Keratinocyte (primary cell): ENCODE results near the gene GRB10. TPM values are rescaled to one million over a fixed set of nuclear protein-coding genes. Genes with fewer than 3 reads are reported as not detected.
A peak's percentile ranks its signal among the peaks of the same experiment; 100 is the strongest.

Source experiments
- DNase-seq: peaks from one replicate; pipeline ENCODE4 v3.0.0-alpha.2; 2011; ENCODE audit warnings: low read depth, missing footprints, low spot score
- FAIRE-seq: peaks from 2 replicates; lab custom pipeline; 2011; peaks lifted over from hg19 to GRCh38; lab: Jason Lieb, UNC
- H2AFZ ChIP-seq: 2 replicates; pipeline ENCODE4 v1.6.0; 2012; ENCODE audit warnings: low read length, control low read depth, inconsistent platforms; ENCODE audit not compliant: control insufficient read depth
- H3K27ac ChIP-seq: 2 replicates; pipeline ENCODE4 v1.5.1; 2011; ENCODE audit warnings: low read length; ENCODE audit not compliant: control insufficient read depth, insufficient read depth
- H3K27me3 ChIP-seq: 3 replicates; pipeline ENCODE4 v1.6.0; 2011; ENCODE audit warnings: low read length; ENCODE audit not compliant: control insufficient read depth, insufficient read depth; ENCODE audit errors: extremely low read depth
- H3K36me3 ChIP-seq, 2 experiments: 2 replicates in 1 of 2; 3 replicates in 1 of 2; pipeline ENCODE4 v1.5.1; 2011; ENCODE audit warnings: low read length in 2 of 2, mild to moderate bottlenecking in 1 of 2; ENCODE audit not compliant: control insufficient read depth in 2 of 2, insufficient read depth in 2 of 2; ENCODE audit errors: extremely low read depth in 1 of 2
- H3K4me1 ChIP-seq: 3 replicates; pipeline ENCODE4 v1.5.1; 2011; ENCODE audit warnings: low read length; ENCODE audit not compliant: control insufficient read depth, insufficient read depth; ENCODE audit errors: extremely low read depth
- H3K4me2 ChIP-seq: 3 replicates; pipeline ENCODE4 v1.6.0; 2011; ENCODE audit warnings: low read depth, low read length; ENCODE audit not compliant: control insufficient read depth, insufficient read depth; ENCODE audit errors: extremely low read depth
- H3K4me3 ChIP-seq, 3 experiments: fragments of 200-600 bp in 1 of 3; sonication (generic) in 1 of 3; 2 replicates in 2 of 3; 3 replicates in 1 of 3; pipeline ENCODE4 v1.5.1; 2011 to 2016; ENCODE audit warnings: low read length in 3 of 3, mild to moderate bottlenecking in 3 of 3, control low read depth in 2 of 3, inconsistent platforms in 1 of 3, low read depth in 1 of 3, mixed read lengths in 1 of 3, mixed run types in 1 of 3, moderate library complexity in 1 of 3; ENCODE audit not compliant: control insufficient read depth in 2 of 3, insufficient read depth in 2 of 3; ENCODE audit errors: extremely low read depth in 1 of 3
- H3K79me2 ChIP-seq: 2 replicates; pipeline ENCODE4 v1.6.0; 2012; ENCODE audit warnings: low read length; ENCODE audit not compliant: control insufficient read depth, insufficient read depth
- H3K9ac ChIP-seq: 3 replicates; pipeline ENCODE4 v1.6.0; 2011; ENCODE audit warnings: low read length; ENCODE audit not compliant: control insufficient read depth, insufficient read depth; ENCODE audit errors: extremely low read depth
- H3K9me1 ChIP-seq: 3 replicates; pipeline ENCODE4 v1.6.0; 2011; ENCODE audit warnings: low read length; ENCODE audit not compliant: control insufficient read depth, insufficient read depth; ENCODE audit errors: extremely low read depth
- H3K9me3 ChIP-seq: 2 replicates; pipeline ENCODE4 v1.5.1; 2012; ENCODE audit warnings: low read depth, low read length; ENCODE audit not compliant: control insufficient read depth
- H4K20me1 ChIP-seq: 3 replicates; pipeline ENCODE4 v1.6.0; 2011; ENCODE audit warnings: low read length; ENCODE audit not compliant: control insufficient read depth, insufficient read depth; ENCODE audit errors: extremely low read depth
- EZH2 ChIP-seq: IDR thresholded peaks from one replicate; pipeline ENCODE4 v1.6.1; 2012; ENCODE audit warnings: inconsistent platforms, mild to moderate bottlenecking, low read length, moderate library complexity
- dilution Hi-C: fragments of 300-500 bp; cut with MboI; formaldehyde crosslinking; loops from one replicate; pipeline ENCODE4 v1.7.0; 2020; ENCODE audit warnings: low sequenced_read_pairs; ENCODE audit not compliant: extremely low pct_ligation_motif_present
- polyA plus RNA-seq, 5 experiments: library from polyadenylated mRNA; depleted of rRNA in 3 of 5; stranded (reverse) in 3 of 5; stranded (forward) in 1 of 5; unstranded in 1 of 5; fragments of >200 nt; gene quantifications; 1 replicate in 1 of 5; 2 replicates in 3 of 5; 3 replicates in 1 of 5; pipeline versions ENCODE4 v1.2.1 to v1.2.3, GENCODE V29; 2011 to 2012; ENCODE audit warnings: missing spikeins in 2 of 5, low read depth in 1 of 5, low replicate concordance in 1 of 5
- TF ChIP-seq, protein P1 (sequence below), 3 experiments: IDR thresholded peaks in 1 of 3; conservative IDR thresholded peaks in 1 of 3; optimal IDR thresholded peaks in 1 of 3; 2 replicates in 2 of 3; 3 replicates in 1 of 3; pipeline versions ENCODE3 to v1.5.1; 2011; ENCODE audit warnings: low read length in 3 of 3, mild to moderate bottlenecking in 3 of 3, moderate library complexity in 2 of 3, control low read depth in 1 of 3, inconsistent platforms in 1 of 3; ENCODE audit not compliant: insufficient read depth in 2 of 3; ENCODE audit errors: extremely low read depth in 1 of 3

The GRB10 gene
- polyA plus RNA-seq, 1 donor (not counting 4 experiments of a cell fraction or from before 2014, with no cell fraction given) = 4.4 TPM

GRCh38 chr7:50641442-50642405 lies 141.0 kb downstream of the GRB10 start:
- Histone ChIP-seq H3K9ac (no peak overlapping the region), H3K79me2 (no peaks in the 10 kb centered on the region), H3K9me3 (no peaks in the 10 kb centered on the region), H3K36me3 (no peaks in the 10 kb centered on the region), H3K4me1 (no peaks in the 10 kb centered on the region), H3K4me2 (no peak overlapping the region), H4K20me1 (no peaks in the 10 kb centered on the region), H3K9me1 (no peaks in the 10 kb centered on the region), H3K4me3 (no peak overlapping the region), H3K27ac (no peak overlapping the region), H3K27me3 (no peaks in the 10 kb centered on the region), H2AFZ (no peak overlapping the region)
- TF ChIP-seq, protein P1, sequence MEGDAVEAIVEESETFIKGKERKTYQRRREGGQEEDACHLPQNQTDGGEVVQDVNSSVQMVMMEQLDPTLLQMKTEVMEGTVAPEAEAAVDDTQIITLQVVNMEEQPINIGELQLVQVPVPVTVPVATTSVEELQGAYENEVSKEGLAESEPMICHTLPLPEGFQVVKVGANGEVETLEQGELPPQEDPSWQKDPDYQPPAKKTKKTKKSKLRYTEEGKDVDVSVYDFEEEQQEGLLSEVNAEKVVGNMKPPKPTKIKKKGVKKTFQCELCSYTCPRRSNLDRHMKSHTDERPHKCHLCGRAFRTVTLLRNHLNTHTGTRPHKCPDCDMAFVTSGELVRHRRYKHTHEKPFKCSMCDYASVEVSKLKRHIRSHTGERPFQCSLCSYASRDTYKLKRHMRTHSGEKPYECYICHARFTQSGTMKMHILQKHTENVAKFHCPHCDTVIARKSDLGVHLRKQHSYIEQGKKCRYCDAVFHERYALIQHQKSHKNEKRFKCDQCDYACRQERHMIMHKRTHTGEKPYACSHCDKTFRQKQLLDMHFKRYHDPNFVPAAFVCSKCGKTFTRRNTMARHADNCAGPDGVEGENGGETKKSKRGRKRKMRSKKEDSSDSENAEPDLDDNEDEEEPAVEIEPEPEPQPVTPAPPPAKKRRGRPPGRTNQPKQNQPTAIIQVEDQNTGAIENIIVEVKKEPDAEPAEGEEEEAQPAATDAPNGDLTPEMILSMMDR (optimal IDR thresholded peaks at IDR 0.05 in 1 of 3, IDR thresholded peaks at IDR 0.05 in 1 of 3, conservative IDR thresholded peaks at IDR 0.05 in 1 of 3; ENCODE audit: extremely low read depth in 1 of 3, insufficient read depth in 2 of 3, low read length in 3 of 3) = peak in 1 of 3 experiments; percentile 20
- no peak for TF ChIP-seq EZH2
- no peak for DNase-seq
- FAIRE-seq = no peak
- dilution Hi-C loops = no loop called here

- H4K20me1 ChIP-seq = no peaks in the 10 kb centered on the region
- H3K27ac ChIP-seq = no peak overlapping the region
- dilution Hi-C loops = no loop called here
- no peaks in the 10 kb centered on the region for H3K9me1 ChIP-seq
- H3K36me3 ChIP-seq = no peaks in the 10 kb centered on the region
- no peaks in the 10 kb centered on the region for H3K4me1 ChIP-seq
- no peak for DNase-seq
- no peak overlapping the region for H3K4me3 ChIP-seq
- no peaks in the 10 kb centered on the region for H3K79me2 ChIP-seq
- no peaks in the 10 kb centered on the region for H3K9me3 ChIP-seq
- TF ChIP-seq EZH2 = no peak
- TF ChIP-seq, protein P1 (optimal IDR thresholded peaks at IDR 0.05 in 1 of 3, IDR thresholded peaks at IDR 0.05 in 1 of 3, conservative IDR thresholded peaks at IDR 0.05 in 1 of 3; ENCODE audit: extremely low read depth in 1 of 3, insufficient read depth in 2 of 3, low read length in 3 of 3) = no peak
- no peak overlapping the region for H3K9ac ChIP-seq
- no peak for FAIRE-seq
- H3K4me2 ChIP-seq = no peak overlapping the region
- H3K27me3 ChIP-seq = no peaks in the 10 kb centered on the region
- H2AFZ ChIP-seq = no peak overlapping the region
Observed at GRCh38 chr7:50640779-50641178, 141.9 kb downstream of the GRB10 start.
